OCI-M2 (cell line): ENCODE data around the gene CASP3.
A peak's percentile ranks its signal among the peaks of the same experiment; 100 is the strongest.

Experiments
- DNase-seq: peaks from one replicate; lab custom pipeline; 2025; ENCODE audit not compliant: unreplicated experiment; lab: John Stamatoyannopoulos, UW

The CASP3 gene

GRCh38 chr4:184649026-184649970 is at the start of gene CASP3, which contains the start of gene PRIMPOL:
Gene CASP3, minus strand, starts transcription at chr4:184649447. Its CDS starts 10,994 bp downstream, at chr4:184638453.
Gene PRIMPOL, plus strand, starts transcription at chr4:184649738. Its CDS starts 7,403 bp downstream, at chr4:184657141.
- peak; percentile 46 for DNase-seq

- no peak for DNase-seq
These were observed 48.7 kb upstream of the CASP3 start for GRCh38 chr4:184697956-184698355.

- no peak for DNase-seq
These were observed 46.1 kb upstream of the CASP3 start for GRCh38 chr4:184695178-184695896.

- no peak for DNase-seq
These were observed 45.2 kb upstream of the CASP3 start for GRCh38 chr4:184694412-184694956.

- DNase-seq = no peak
These were observed 43.8 kb upstream of the CASP3 start for GRCh38 chr4:184693056-184693455.

- DNase-seq = no peak
These were observed 40.4 kb upstream of the CASP3 start for GRCh38 chr4:184689681-184690080.

GRCh38 chr4:184688447-184688846 is 39.2 kb upstream of the CASP3 start:
- DNase-seq = no peak

- DNase-seq = no peak
These were observed 38.8 kb upstream of the CASP3 start for GRCh38 chr4:184688005-184688404.

GRCh38 chr4:184684491-184685189 is 35.4 kb upstream of the CASP3 start:
- DNase-seq = peak; percentile 62

GRCh38 chr4:184681916-184682315 is 32.7 kb upstream of the CASP3 start:
- DNase-seq = no peak

- DNase-seq = no peak
These were observed 31.5 kb upstream of the CASP3 start for GRCh38 chr4:184680698-184681097.

GRCh38 chr4:184675821-184676492 is 26.7 kb upstream of the CASP3 start:
- DNase-seq = no peak

- no peak for DNase-seq
These were observed 25.8 kb upstream of the CASP3 start for GRCh38 chr4:184675018-184675417.

- DNase-seq = no peak
These were observed 24.8 kb upstream of the CASP3 start for GRCh38 chr4:184674011-184674410.

- DNase-seq = no peak
These were observed 23.5 kb upstream of the CASP3 start for GRCh38 chr4:184672741-184673140.

- DNase-seq = no peak
These were observed 21.9 kb upstream of the CASP3 start for GRCh38 chr4:184671101-184671500.

GRCh38 chr4:184669251-184669650 is 20.0 kb upstream of the CASP3 start:
- no peak for DNase-seq

- no peak for DNase-seq
These were observed 19.4 kb upstream of the CASP3 start for GRCh38 chr4:184668511-184669114.

- no peak for DNase-seq
These were observed 18.8 kb upstream of the CASP3 start for GRCh38 chr4:184668096-184668495.

GRCh38 chr4:184666670-184667069 is 17.4 kb upstream of the CASP3 start:
- no peak for DNase-seq
